PC-9 (cell line): ENCODE measurements around the gene ALG5. TPM values are rescaled to one million over a fixed set of nuclear protein-coding genes. Genes with fewer than 3 reads are reported as not detected.

Experiments
- BruUV-seq: library from RNA; stranded (reverse); fragments of 400-500 nt; replicated peaks from 2 replicates; lab custom pipeline; 2021; lab: Mats Ljungman, UMichigan
- CTCF ChIA-PET: fragments of 300-600 bp; sonication (Branson Sonifier 250); formaldehyde crosslinking; loops from one replicate; lab custom pipeline; 2022; ENCODE audit warnings: antibody characterized with exemption; lab: Charles Lee
- POLR2A ChIA-PET: fragments of 300-600 bp; sonication (Branson Sonifier 250); formaldehyde crosslinking; loops from one replicate; lab custom pipeline; 2022; ENCODE audit warnings: antibody characterized with exemption; ENCODE audit not compliant: unreplicated experiment; lab: Charles Lee
- DNase-seq, 2 experiments: peaks; one replicate each; pipeline versions ENCODE4 v3.0.0 to v3.0.0-alpha.2; 2015 to 2022; ENCODE audit warnings: mixed read lengths in 1 of 2
- H2AFZ ChIP-seq: fragments of 200-600 bp; sonication (generic); 2 replicates; pipeline ENCODE4 v1.8.1; 2017; ENCODE audit warnings: antibody characterized with exemption
- H3F3A ChIP-seq: fragments of 200-600 bp; sonication (generic); 2 replicates; pipeline ENCODE4 v1.8.1; 2017; ENCODE audit warnings: antibody characterized with exemption, mild to moderate bottlenecking, low read depth; ENCODE audit not compliant: insufficient read depth
- H3K27ac ChIP-seq: fragments of 200-600 bp; sonication (generic); 2 replicates; pipeline ENCODE4 v1.6.1; 2016; ENCODE audit warnings: mixed run types
- H3K27me3 ChIP-seq: fragments of 200-600 bp; sonication (generic); 2 replicates; pipeline ENCODE4 v1.6.1; 2016; ENCODE audit warnings: low read depth, mixed run types; ENCODE audit not compliant: insufficient read depth
- H3K36me3 ChIP-seq: fragments of 200-600 bp; sonication (generic); 2 replicates; pipeline ENCODE4 v1.6.1; 2016; ENCODE audit warnings: low read depth, mixed run types
- H3K4me1 ChIP-seq: fragments of 200-600 bp; sonication (generic); replicated peaks from 2 replicates; pipeline ENCODE4 v1.6.1; 2016; ENCODE audit warnings: mixed run types; ENCODE audit not compliant: insufficient read depth
- H3K4me2 ChIP-seq: fragments of 200-600 bp; sonication (generic); 2 replicates; pipeline ENCODE4 v1.6.1; 2017; ENCODE audit warnings: mixed run types
- H3K4me3 ChIP-seq: fragments of 200-600 bp; sonication (generic); 2 replicates; pipeline ENCODE4 v1.6.1; 2016; ENCODE audit warnings: mixed run types
- H3K79me2 ChIP-seq: fragments of 200-600 bp; sonication (generic); 2 replicates; pipeline ENCODE4 v1.6.1; 2017; ENCODE audit warnings: low read depth, mixed run types
- H3K9me2 ChIP-seq: fragments of 200-600 bp; sonication (generic); 2 replicates; pipeline ENCODE4 v1.8.1; 2017; ENCODE audit warnings: mild to moderate bottlenecking; ENCODE audit not compliant: insufficient read depth
- H3K9me3 ChIP-seq: fragments of 200-600 bp; sonication (generic); 2 replicates; pipeline ENCODE4 v1.8.1; 2016; ENCODE audit warnings: low read depth; ENCODE audit not compliant: insufficient read depth
- H4K20me1 ChIP-seq: fragments of 200-600 bp; sonication (generic); 2 replicates; pipeline ENCODE4 v1.8.1; 2017; ENCODE audit not compliant: insufficient read depth
- EZH2 ChIP-seq: fragments of 200-600 bp; sonication (generic); IDR thresholded peaks from 2 replicates; pipeline ENCODE4 v1.8.0; 2017; ENCODE audit warnings: antibody characterized with exemption, low read depth
- intact Hi-C: fragments of 100-400 bp; cut with micrococcal nuclease; formaldehyde crosslinking; loops from one replicate; pipeline ENCODE4 v1.10.0; 2022; ENCODE audit not compliant: unreplicated experiment
- total RNA-seq: library from RNA; stranded (reverse); gene quantifications from 2 replicates; pipeline ENCODE4 v1.2.3, GENCODE V29; 2021
- TF ChIP-seq, protein P1 (sequence below): fragments of 200-600 bp; sonication (generic); conservative IDR thresholded peaks from 2 replicates; pipeline ENCODE4 v1.6.1; 2017; ENCODE audit warnings: mixed run types, antibody characterized with exemption, mild to moderate bottlenecking, moderate library complexity

Gene ALG5
- total RNA-seq, 1 experiment from 2014 or later = 18.8 TPM

- Histone ChIP-seq H3K36me3 (peaks cover 55% of the 10 kb centered on the region), H2AFZ (no peak overlapping the region), H3K4me2 (no peak overlapping the region), H3K79me2 (no peaks in the 10 kb centered on the region), H4K20me1 (peaks cover 9% of the 10 kb centered on the region; the same call in 1 of the 2 replicates), H3K27ac (no peak overlapping the region), H3F3A (peaks cover 20% of the 10 kb centered on the region), H3K9me2 (no peaks in the 10 kb centered on the region), H3K27me3 (no peaks in the 10 kb centered on the region), H3K9me3 (no peaks in the 10 kb centered on the region), H3K4me1 (no peaks in the 10 kb centered on the region), H3K4me3 (no peak overlapping the region)
- POLR2A ChIA-PET = no interaction called here
- CTCF ChIA-PET = no interaction called here
- no peak for DNase-seq
- intact Hi-C loops = no loop called here
- TF ChIP-seq, protein P1, sequence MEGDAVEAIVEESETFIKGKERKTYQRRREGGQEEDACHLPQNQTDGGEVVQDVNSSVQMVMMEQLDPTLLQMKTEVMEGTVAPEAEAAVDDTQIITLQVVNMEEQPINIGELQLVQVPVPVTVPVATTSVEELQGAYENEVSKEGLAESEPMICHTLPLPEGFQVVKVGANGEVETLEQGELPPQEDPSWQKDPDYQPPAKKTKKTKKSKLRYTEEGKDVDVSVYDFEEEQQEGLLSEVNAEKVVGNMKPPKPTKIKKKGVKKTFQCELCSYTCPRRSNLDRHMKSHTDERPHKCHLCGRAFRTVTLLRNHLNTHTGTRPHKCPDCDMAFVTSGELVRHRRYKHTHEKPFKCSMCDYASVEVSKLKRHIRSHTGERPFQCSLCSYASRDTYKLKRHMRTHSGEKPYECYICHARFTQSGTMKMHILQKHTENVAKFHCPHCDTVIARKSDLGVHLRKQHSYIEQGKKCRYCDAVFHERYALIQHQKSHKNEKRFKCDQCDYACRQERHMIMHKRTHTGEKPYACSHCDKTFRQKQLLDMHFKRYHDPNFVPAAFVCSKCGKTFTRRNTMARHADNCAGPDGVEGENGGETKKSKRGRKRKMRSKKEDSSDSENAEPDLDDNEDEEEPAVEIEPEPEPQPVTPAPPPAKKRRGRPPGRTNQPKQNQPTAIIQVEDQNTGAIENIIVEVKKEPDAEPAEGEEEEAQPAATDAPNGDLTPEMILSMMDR = no peak
- TF ChIP-seq EZH2 = no peak
- no TSS peak for BruUV-seq
Observed at GRCh38 chr13:37011788-37012187, 12.6 kb upstream of the ALG5 start.

DNA sequence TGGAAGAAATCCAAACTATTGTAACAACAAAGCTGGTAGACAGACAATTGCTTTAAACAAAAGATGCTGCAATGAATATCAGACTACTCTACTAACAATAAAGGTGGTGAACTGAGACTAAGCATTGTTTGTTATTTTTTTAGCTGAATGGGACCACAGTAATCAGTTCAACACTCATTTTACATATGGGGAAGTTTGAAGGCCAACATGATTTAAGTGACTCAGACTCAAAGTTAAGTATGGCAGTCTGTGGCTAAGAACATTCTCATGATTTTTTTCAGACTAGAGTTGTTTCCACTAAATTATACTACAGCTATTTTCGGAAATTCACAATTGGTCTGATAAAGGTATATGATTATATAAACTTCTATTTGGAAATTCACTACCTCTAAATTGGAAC, 11.9 kb upstream of the ALG5 start:
- peaks cover 57% of the 10 kb centered on the region for H3K36me3 ChIP-seq

DNA sequence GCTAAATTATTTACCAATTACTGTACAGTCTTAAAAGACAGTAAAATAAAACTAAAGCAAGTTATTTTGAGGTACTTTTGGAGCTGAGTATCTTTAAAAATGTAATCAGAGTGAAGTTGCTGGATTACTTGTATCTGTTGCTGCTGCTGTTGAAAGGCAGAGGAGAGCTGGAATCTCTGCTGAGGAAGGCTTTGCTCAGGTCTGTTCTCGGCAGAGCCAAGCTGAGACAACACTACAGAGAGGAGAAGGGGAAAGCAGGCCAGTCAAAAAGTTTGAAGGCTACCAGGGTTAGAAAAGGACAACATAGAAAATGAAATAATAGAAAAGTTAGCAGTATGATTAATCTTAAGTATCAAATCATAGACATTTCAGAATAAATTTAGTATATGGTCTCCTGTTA, 11.3 kb upstream of the ALG5 start:
- peaks cover 20% of the 10 kb centered on the region for H3F3A ChIP-seq
- no peak overlapping the region for H2AFZ ChIP-seq
- POLR2A ChIA-PET = no interaction called here
- DNase-seq = no peak
- H3K4me3 ChIP-seq = no peak overlapping the region
- H3K9me3 ChIP-seq = no peaks in the 10 kb centered on the region
- H3K79me2 ChIP-seq = no peaks in the 10 kb centered on the region
- peaks cover 54% of the 10 kb centered on the region for H3K36me3 ChIP-seq
- no peak overlapping the region for H3K27ac ChIP-seq
- CTCF ChIA-PET = no interaction called here
- no peaks in the 10 kb centered on the region for H3K4me1 ChIP-seq
- TF ChIP-seq, protein P1 = no peak
- no peaks in the 10 kb centered on the region for H3K9me2 ChIP-seq
- H3K4me2 ChIP-seq = no peak overlapping the region
- H4K20me1 ChIP-seq = peaks cover 10% of the 10 kb centered on the region; the same call in 1 of the 2 replicates
- H3K27me3 ChIP-seq = no peaks in the 10 kb centered on the region
- intact Hi-C loops = no loop called here
- BruUV-seq = no TSS peak

More for the DNA sequence above, 11.9 kb upstream of the ALG5 start:
- Histone ChIP-seq H3F3A (peaks cover 20% of the 10 kb centered on the region), H3K27me3 (no peaks in the 10 kb centered on the region), H3K79me2 (no peaks in the 10 kb centered on the region), H3K4me2 (no peak overlapping the region), H3K9me2 (no peaks in the 10 kb centered on the region), H4K20me1 (peaks cover 10% of the 10 kb centered on the region; the same call in 1 of the 2 replicates), H2AFZ (no peak overlapping the region), H3K4me3 (no peak overlapping the region), H3K27ac (no peak overlapping the region), H3K4me1 (no peaks in the 10 kb centered on the region), H3K9me3 (no peaks in the 10 kb centered on the region)
- intact Hi-C loops = no loop called here
- ChIA-PET POLR2A (no interaction called here), CTCF (no interaction called here)
- no TSS peak for BruUV-seq
- no peak for TF ChIP-seq EZH2
- TF ChIP-seq, protein P1 = no peak
- DNase-seq = no peak
